ENCODE measurements around the gene CCNL2.

- TF ChIP-seq CTCF (IDR thresholded peaks at IDR 0.05) (peak; percentile 47 to 86 (median 70)), POLR2A (IDR thresholded peaks at IDR 0.05) (peak in 1 of 2 donors; percentile 70)
These were observed at the start of gene CCNL2 for GRCh38 chr1:1399187-1399871.

Measured in adrenal gland (tissue), 5 donors.